Mucosa of rectum (tissue), 2 donors: ENCODE data around the gene TK2.

Experiments used
- H3K27ac ChIP-seq, 2 donors: one replicate each; pipeline ENCODE4 v1.7.0; 2013; ENCODE audit warnings: inconsistent platforms in 2 of 2, low read depth in 2 of 2, low read length in 2 of 2
- H3K27me3 ChIP-seq, 2 donors: one replicate each; pipeline ENCODE4 v1.7.0; 2013; ENCODE audit warnings: low read length in 2 of 2; ENCODE audit not compliant: control insufficient read depth in 2 of 2, insufficient read depth in 2 of 2
- H3K36me3 ChIP-seq, 2 donors: one replicate each; pipeline ENCODE4 v1.7.0; 2013; ENCODE audit warnings: low read length in 2 of 2; ENCODE audit not compliant: control insufficient read depth in 2 of 2, insufficient read depth in 2 of 2
- H3K4me1 ChIP-seq, 2 donors: one replicate each; pipeline ENCODE4 v1.7.0; 2013; ENCODE audit warnings: low read length in 2 of 2, mild to moderate bottlenecking in 1 of 2; ENCODE audit not compliant: control insufficient read depth in 2 of 2, insufficient read depth in 2 of 2
- H3K4me3 ChIP-seq, 2 donors: one replicate each; pipeline ENCODE4 v1.7.0; 2013; ENCODE audit warnings: low read length in 2 of 2
- H3K9ac ChIP-seq, 2 donors: one replicate each; pipeline ENCODE4 v1.7.0; 2013; ENCODE audit warnings: low read length in 2 of 2, low read depth in 1 of 2, mild to moderate bottlenecking in 1 of 2
- H3K9me3 ChIP-seq, 2 donors: one replicate each; pipeline ENCODE4 v1.7.0; 2013; ENCODE audit warnings: low read length in 2 of 2; ENCODE audit not compliant: control insufficient read depth in 2 of 2
- donor health status: healthy.
- donor health status: Normal muscosa, but diverticular disease.

Gene TK2

DNA sequence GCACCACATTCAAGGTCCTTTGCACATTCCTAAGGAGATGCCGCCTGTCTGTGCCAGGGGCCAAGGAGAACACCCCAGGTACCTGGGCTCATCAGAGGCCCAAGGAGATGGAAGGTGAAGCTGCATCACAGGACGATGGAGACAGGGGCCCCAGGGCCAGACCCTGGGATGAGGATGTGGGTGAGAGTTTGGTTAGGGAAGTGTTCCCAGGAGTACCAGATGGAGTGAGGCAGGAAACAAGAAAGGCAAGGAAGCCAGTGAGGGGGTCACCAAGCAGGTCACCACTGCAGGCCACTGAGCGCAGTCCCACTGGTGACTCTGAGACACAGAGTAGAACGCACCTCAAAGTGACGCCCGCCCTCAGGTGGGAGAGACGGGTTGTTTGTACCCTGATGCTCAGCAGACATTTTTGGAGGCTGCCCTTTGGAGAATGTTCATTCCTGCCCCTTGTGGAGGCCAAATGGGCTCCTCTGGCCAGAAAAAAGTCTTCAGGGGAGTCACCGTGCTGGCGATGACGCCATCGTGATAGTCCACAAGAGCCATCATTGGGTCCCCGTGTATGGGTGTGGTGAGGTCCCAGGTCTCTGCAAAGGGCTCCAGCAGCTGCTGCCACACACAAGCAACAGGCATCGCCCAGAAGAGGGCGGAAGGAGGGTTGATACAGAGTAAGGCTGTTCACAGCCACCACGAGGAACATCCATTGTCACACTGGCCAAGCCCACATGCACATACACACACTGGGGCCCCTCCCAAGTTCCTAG, 65.3 kb downstream of the TK2 start:
- no peak overlapping the region for H3K9ac ChIP-seq
- H3K36me3 ChIP-seq = no peaks in the 10 kb centered on the region

DNA sequence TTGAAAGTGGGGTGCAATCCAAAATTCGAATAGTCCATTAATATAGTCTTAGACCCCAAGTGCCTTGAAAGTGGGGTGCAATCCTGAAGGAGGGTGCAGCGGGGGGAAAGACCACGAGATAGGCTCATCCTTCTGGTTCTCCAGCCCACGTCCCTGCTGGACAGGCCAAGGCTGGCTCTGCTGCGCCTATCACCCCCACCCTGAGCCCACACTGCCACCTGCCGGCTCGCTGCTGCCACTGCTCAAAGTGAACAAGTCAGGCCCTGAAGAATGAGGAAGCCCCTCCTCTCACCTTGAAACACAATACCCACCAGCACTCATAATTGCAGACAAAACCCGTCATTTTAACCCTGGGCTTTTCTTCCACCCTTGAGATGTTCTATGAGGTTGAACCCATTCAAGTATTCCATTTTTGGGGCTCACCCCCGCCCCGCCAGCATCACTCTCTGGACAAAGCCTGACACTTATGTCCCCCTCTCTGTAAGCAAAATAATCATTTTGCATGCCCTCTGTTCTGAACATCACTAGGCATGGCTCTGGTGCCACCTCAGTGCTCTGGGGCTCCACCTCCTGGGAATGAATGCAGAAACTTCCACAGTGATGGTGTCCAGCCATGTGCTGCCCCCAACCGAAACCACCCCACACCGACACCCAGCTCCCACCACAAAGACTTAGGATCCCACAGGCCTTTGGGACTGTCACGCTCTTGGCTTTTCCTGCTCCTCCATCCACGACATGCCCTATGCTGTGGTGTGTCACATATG, 66.1 kb downstream of the TK2 start:
- no peaks in the 10 kb centered on the region for H3K27me3 ChIP-seq
- no peaks in the 10 kb centered on the region for H3K4me1 ChIP-seq
- no peak overlapping the region for H3K9ac ChIP-seq
- no peak overlapping the region for H3K4me3 ChIP-seq
- no peaks in the 10 kb centered on the region for H3K9me3 ChIP-seq
- H3K36me3 ChIP-seq = no peaks in the 10 kb centered on the region
- H3K27ac ChIP-seq = no peak overlapping the region

More for the DNA sequence above, 65.3 kb downstream of the TK2 start:
- H3K4me3 ChIP-seq = no peak overlapping the region
- H3K27ac ChIP-seq = no peak overlapping the region
- H3K4me1 ChIP-seq = no peaks in the 10 kb centered on the region
- H3K27me3 ChIP-seq = no peaks in the 10 kb centered on the region
- no peaks in the 10 kb centered on the region for H3K9me3 ChIP-seq

DNA sequence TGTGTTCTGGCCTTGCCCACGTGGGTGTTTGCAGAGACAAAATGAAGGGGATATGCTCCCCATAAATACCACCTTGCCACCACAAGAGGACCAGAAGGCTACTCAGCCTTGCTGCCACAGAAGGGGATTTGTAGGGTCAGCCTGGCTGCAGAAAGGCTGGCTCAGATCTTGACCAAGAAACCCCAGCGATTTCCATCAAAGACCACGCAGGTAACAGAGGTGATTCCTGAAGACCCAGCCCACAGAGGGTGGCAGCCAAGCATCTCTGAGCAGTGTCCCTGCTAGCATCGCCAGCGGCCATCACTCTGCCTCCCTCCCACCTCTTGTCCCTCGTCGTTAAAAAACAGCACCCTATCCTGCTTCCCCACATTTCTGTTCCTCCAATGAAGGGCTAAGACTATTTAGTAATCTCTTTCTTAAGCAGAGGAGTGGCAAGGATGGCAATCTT, 68.0 kb downstream of the TK2 start:
- no peaks in the 10 kb centered on the region for H3K27me3 ChIP-seq
- no peak overlapping the region for H3K4me3 ChIP-seq
- no peaks in the 10 kb centered on the region for H3K36me3 ChIP-seq
- H3K9me3 ChIP-seq = no peaks in the 10 kb centered on the region
- H3K9ac ChIP-seq = no peak overlapping the region
- no peaks in the 10 kb centered on the region for H3K4me1 ChIP-seq
- H3K27ac ChIP-seq = no peak overlapping the region

DNA sequence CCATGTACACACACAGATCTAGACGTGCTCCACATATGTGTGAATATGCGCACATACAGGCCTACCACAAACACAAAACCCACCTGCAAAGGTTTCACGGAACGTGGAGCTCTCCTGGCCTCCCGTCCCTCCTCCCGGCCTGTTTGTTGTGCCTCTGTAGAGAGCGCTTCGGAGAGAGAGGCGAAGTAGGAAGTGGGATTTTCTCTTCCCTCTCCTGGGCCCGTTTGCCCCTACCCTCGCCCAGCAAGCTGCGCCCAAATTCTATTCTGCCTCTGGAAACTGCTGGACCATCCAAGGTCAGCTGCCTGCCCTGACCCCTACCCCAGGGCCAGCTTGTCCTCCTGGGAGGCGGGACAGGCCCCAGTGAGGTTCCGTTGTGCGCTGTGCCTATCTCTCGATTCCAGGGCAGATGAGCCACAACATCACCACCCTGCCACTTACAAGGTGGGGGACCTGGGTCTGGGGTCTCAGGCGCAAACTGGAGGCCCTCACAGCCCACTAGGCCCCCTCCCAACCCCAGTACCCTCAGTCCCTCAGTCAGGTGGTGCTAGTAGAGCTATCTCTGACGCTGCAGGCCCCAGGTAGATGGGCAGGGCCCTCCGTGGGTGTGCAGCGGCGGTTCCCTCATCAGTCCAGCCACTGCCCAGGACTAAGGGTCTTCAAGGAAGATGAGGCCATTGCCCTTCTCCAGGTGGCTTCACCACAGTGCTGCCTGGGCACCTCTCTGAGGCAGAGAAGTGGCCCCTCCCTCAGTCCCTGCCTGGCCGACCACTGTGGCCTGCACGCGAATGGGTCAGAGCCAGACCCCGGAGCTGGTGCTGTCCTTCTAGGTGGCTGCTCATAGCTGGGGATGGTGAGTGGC, 68.6 kb downstream of the TK2 start:
- Histone ChIP-seq H3K36me3 (no peaks in the 10 kb centered on the region), H3K27me3 (peaks cover 0 to 2% of the 10 kb centered on the region in 2 donors), H3K4me3 (no peak overlapping the region), H3K9me3 (no peaks in the 10 kb centered on the region), H3K4me1 (no peaks in the 10 kb centered on the region), H3K9ac (no peak overlapping the region), H3K27ac (no peak overlapping the region)

DNA sequence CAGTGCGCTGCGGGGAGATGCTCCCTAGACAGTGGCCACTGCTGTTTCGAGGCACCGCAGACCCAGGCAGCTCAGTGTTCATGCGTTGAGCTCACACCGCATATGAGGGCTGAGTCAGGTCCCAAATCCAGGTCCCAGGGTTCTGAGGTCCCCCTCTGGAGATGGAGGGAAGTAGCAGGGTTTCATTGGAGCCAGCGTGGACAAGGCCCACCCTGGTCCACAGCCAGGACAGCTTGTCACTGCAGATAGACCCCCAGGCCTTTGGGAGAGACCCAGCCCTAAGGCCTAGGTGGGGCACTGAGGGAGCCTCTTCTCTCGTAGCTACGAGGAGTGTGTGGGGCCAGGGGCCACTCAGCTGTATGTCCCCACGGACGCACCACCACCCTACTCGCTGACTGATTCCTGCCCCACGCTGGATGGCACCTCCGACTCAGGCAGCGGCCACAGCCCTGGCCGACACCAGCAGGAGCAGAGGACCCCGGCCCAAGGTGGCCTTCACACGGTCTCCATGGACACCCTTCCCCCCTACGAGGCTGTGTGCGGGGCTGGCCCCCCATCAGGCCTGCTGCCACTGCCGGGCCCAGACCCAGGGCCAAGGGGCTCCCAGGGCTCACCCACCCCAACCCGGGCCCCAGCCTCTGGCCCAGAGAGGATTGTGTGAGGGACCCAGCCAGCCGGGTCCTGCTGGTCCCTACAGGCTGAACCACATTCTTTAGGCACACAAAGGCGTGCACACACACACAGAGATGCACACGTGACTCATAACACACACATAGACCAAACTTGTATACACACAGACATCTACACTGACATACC, 69.4 kb downstream of the TK2 start:
- Histone ChIP-seq H3K27ac (no peak overlapping the region), H3K4me3 (no peak overlapping the region), H3K9me3 (no peaks in the 10 kb centered on the region), H3K27me3 (peaks cover 0 to 2% of the 10 kb centered on the region in 2 donors), H3K36me3 (no peaks in the 10 kb centered on the region), H3K9ac (no peak overlapping the region), H3K4me1 (no peaks in the 10 kb centered on the region)

DNA sequence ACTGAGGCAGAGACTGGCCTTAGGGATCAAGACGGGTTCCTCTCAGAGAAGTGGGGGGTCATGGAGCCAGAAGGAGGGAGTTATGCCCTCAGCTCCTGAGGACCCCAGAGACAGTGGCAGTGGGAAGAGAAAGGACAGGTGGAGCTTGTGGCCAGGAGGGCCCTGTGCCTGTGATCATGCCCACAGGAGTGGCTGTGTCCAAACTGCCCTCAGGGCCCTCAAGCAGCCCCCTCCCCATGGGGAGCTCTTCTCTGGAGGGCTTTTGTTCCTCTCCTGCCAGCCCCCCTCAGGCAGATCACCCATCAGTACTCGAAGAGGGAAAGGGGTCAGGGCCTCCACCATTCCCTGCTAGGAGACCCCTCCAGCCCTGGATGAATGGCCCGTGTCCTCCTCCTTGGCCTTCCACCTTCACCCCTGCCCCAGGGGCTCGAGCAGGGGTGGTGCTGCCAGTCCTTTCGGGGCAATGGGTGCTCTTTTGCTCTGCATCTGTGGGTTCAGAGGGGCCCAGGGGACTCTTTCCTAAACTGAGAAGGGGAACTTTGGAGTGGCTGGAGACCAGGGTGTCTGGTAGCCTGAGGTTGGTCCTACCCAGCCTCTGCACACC, 70.2 kb downstream of the TK2 start:
- no peaks in the 10 kb centered on the region for H3K36me3 ChIP-seq
- H3K27me3 ChIP-seq = peaks cover 0 to 2% of the 10 kb centered on the region in 2 donors
- H3K27ac ChIP-seq = no peak overlapping the region
- H3K9ac ChIP-seq = no peak overlapping the region
- H3K9me3 ChIP-seq = no peaks in the 10 kb centered on the region
- H3K4me1 ChIP-seq = no peaks in the 10 kb centered on the region
- H3K4me3 ChIP-seq = no peak overlapping the region

DNA sequence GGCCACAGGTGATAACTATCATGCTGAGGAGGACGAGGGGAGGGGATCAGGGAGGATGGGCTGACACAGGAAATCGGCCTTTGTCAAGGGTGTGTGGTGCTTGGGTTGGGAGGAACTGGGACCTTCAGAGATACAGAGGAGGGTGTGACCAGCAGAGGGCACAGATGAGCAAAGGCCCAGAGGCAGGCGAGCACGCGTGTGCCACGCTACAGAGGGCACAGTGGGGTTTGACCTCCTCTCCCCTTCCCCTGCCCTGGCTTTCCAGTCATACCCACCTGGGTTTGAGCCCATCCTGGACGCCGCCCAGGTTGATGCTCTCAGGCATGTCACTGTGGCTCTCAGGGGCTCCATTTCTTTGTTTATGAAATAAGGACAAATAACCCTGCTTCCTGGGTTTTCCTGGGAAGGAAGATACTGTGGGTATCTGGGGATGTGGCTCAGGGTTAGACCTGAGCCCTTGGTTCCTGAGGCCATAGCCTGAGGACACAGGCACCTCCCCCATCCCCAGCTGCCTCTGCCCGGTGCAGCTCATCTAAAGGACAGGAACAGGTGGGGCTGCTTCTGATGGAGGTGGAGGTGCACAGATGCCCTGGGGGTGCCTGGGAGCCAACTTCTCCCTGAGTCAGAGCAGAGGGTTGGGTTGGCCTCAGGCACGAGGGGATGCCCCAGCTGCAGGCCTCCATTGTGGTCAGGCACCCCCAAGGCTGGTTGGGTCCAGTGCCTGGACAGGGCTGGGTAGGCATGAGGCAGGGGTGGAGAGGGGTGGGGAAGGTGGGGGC, 71.0 kb downstream of the TK2 start:
- Histone ChIP-seq H3K27ac (no peak overlapping the region), H3K4me3 (no peak overlapping the region), H3K4me1 (no peaks in the 10 kb centered on the region), H3K9me3 (no peaks in the 10 kb centered on the region), H3K27me3 (peaks cover 0 to 2% of the 10 kb centered on the region in 2 donors), H3K9ac (no peak overlapping the region), H3K36me3 (no peaks in the 10 kb centered on the region)

DNA sequence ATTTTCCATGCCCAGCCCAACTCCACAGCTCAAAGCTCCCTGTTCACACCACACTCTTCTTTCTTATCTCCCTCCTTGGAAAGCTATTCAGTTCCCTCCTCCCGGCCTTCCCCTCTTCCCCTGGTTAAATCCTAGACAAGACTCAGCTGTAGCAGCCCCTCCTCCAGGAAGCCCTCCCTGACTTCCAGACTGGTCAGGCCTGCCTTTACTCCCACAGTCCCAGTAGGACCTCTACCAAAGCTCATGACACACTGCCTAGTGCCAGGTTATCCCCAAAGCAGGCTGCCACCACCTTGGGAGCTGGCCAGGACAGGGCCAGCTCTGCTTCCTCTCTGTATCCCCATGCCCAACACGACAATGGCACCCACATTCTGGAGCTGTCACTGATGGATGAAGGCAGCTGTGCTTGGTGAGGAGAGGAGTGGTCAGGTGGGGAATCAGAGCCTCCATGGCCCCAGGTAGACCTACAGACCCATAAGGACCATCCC, 72.8 kb downstream of the TK2 start:
- H3K4me3 ChIP-seq = no peak overlapping the region
- H3K4me1 ChIP-seq = no peaks in the 10 kb centered on the region
- H3K27me3 ChIP-seq = peaks cover 0 to 2% of the 10 kb centered on the region in 2 donors
- no peak overlapping the region for H3K27ac ChIP-seq
- no peaks in the 10 kb centered on the region for H3K9me3 ChIP-seq
- H3K9ac ChIP-seq = no peak overlapping the region
- no peaks in the 10 kb centered on the region for H3K36me3 ChIP-seq
